ENCODE results near the gene ANKMY2.

- TF ChIP-seq, protein P1, sequence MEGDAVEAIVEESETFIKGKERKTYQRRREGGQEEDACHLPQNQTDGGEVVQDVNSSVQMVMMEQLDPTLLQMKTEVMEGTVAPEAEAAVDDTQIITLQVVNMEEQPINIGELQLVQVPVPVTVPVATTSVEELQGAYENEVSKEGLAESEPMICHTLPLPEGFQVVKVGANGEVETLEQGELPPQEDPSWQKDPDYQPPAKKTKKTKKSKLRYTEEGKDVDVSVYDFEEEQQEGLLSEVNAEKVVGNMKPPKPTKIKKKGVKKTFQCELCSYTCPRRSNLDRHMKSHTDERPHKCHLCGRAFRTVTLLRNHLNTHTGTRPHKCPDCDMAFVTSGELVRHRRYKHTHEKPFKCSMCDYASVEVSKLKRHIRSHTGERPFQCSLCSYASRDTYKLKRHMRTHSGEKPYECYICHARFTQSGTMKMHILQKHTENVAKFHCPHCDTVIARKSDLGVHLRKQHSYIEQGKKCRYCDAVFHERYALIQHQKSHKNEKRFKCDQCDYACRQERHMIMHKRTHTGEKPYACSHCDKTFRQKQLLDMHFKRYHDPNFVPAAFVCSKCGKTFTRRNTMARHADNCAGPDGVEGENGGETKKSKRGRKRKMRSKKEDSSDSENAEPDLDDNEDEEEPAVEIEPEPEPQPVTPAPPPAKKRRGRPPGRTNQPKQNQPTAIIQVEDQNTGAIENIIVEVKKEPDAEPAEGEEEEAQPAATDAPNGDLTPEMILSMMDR (conservative IDR thresholded peaks at IDR 0.05 in 1 of 2, IDR thresholded peaks at IDR 0.05 in 1 of 2; ENCODE audit: low read depth in 1 of 2, low read length in 2 of 2): no peak
- no peak for TF ChIP-seq EZH2 (IDR thresholded peaks at IDR 0.05; ENCODE audit: low read length, missing control alignments)
These were observed 55.1 kb downstream of the ANKMY2 start for GRCh38 chr7:16590424-16590823.
